ENCODE data around the gene OR4S1.

The OR4S1 gene, protein sequence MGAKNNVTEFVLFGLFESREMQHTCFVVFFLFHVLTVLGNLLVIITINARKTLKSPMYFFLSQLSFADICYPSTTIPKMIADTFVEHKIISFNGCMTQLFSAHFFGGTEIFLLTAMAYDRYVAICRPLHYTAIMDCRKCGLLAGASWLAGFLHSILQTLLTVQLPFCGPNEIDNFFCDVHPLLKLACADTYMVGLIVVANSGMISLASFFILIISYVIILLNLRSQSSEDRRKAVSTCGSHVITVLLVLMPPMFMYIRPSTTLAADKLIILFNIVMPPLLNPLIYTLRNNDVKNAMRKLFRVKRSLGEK

GRCh38 chr11:48305923-48306322 lies at the start of gene OR4S1:
Gene OR4S1 (plus strand): TSS chr11:48306223. CDS start chr11:48306223, 0 bp downstream.
- H3K4me1 ChIP-seq (ENCODE audit: insufficient read depth, low read length) = no peaks in the 10 kb centered on the region
- no peaks in the 10 kb centered on the region for H3K79me2 ChIP-seq (ENCODE audit: insufficient read depth, low read length)
- H3K36me3 ChIP-seq (ENCODE audit: insufficient read depth, low read length) = no peaks in the 10 kb centered on the region
- H3K4me3 ChIP-seq (ENCODE audit: low read depth in 1 of 2, low read length in 2 of 2) = no peak within 1 kb of the TSS
- no peak within 1 kb of the TSS for H3K4me2 ChIP-seq (ENCODE audit: insufficient read depth, low read length)
- no peaks in the 10 kb centered on the region for H4K20me1 ChIP-seq (ENCODE audit: insufficient read depth, low read length)
- TF ChIP-seq, protein P1, sequence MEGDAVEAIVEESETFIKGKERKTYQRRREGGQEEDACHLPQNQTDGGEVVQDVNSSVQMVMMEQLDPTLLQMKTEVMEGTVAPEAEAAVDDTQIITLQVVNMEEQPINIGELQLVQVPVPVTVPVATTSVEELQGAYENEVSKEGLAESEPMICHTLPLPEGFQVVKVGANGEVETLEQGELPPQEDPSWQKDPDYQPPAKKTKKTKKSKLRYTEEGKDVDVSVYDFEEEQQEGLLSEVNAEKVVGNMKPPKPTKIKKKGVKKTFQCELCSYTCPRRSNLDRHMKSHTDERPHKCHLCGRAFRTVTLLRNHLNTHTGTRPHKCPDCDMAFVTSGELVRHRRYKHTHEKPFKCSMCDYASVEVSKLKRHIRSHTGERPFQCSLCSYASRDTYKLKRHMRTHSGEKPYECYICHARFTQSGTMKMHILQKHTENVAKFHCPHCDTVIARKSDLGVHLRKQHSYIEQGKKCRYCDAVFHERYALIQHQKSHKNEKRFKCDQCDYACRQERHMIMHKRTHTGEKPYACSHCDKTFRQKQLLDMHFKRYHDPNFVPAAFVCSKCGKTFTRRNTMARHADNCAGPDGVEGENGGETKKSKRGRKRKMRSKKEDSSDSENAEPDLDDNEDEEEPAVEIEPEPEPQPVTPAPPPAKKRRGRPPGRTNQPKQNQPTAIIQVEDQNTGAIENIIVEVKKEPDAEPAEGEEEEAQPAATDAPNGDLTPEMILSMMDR (IDR thresholded peaks at IDR 0.05; ENCODE audit: borderline replicate concordance, extremely low read depth, low read length, poor library complexity, severe bottlenecking) = no peak
- no peak for TF ChIP-seq EZH2 (IDR thresholded peaks at IDR 0.05; ENCODE audit: borderline replicate concordance, low read depth, low read length, severe bottlenecking)
- DNase-seq = no peak
- H3K9ac ChIP-seq (ENCODE audit: low read depth, low read length) = no peak within 1 kb of the TSS
- no peaks in the 10 kb centered on the region for H3K27me3 ChIP-seq (ENCODE audit: insufficient read depth, low read length, poor library complexity)
- ATAC-seq (ENCODE audit: insufficient read depth, low read depth) = no peak
- H2AFZ ChIP-seq (ENCODE audit: low read depth, low read length) = no peak within 1 kb of the TSS
- no peaks in the 10 kb centered on the region for H3K9me3 ChIP-seq (ENCODE audit: insufficient read depth, low read length, severe bottlenecking)
- no peak within 1 kb of the TSS for H3K27ac ChIP-seq (ENCODE audit: low read length)

- DNase-seq = no peak
- no peaks in the 10 kb centered on the region for H3K4me1 ChIP-seq (ENCODE audit: insufficient read depth, low read length)
- no peak overlapping the region for H3K27ac ChIP-seq (ENCODE audit: low read length)
- no peak overlapping the region for H3K9ac ChIP-seq (ENCODE audit: low read depth, low read length)
- no peak overlapping the region for H3K4me3 ChIP-seq (ENCODE audit: low read depth in 1 of 2, low read length in 2 of 2)
- H3K79me2 ChIP-seq (ENCODE audit: insufficient read depth, low read length) = no peaks in the 10 kb centered on the region
- no peak for ATAC-seq (ENCODE audit: insufficient read depth, low read depth)
- H4K20me1 ChIP-seq (ENCODE audit: insufficient read depth, low read length) = no peaks in the 10 kb centered on the region
- no peaks in the 10 kb centered on the region for H3K36me3 ChIP-seq (ENCODE audit: insufficient read depth, low read length)
- no peaks in the 10 kb centered on the region for H3K9me3 ChIP-seq (ENCODE audit: insufficient read depth, low read length, severe bottlenecking)
- TF ChIP-seq, protein P1 (IDR thresholded peaks at IDR 0.05; ENCODE audit: borderline replicate concordance, extremely low read depth, low read length, poor library complexity, severe bottlenecking) = no peak
- no peak for TF ChIP-seq EZH2 (IDR thresholded peaks at IDR 0.05; ENCODE audit: borderline replicate concordance, low read depth, low read length, severe bottlenecking)
- no peaks in the 10 kb centered on the region for H3K27me3 ChIP-seq (ENCODE audit: insufficient read depth, low read length, poor library complexity)
- H2AFZ ChIP-seq (ENCODE audit: low read depth, low read length) = no peak overlapping the region
- H3K4me2 ChIP-seq (ENCODE audit: insufficient read depth, low read length) = no peak overlapping the region
Measured at GRCh38 chr11:48261600-48261999, 44.4 kb upstream of the OR4S1 start.

GRCh38 chr11:48263423-48263911 lies 42.6 kb upstream of the OR4S1 start, which contains the start of gene OR4X1:
Gene OR4X1 (plus strand): TSS chr11:48263861. CDS start chr11:48263861, 0 bp downstream.
- ATAC-seq (ENCODE audit: insufficient read depth, low read depth) (no peak), DNase-seq (no peak)
- Histone ChIP-seq H3K4me3 (ENCODE audit: low read depth in 1 of 2, low read length in 2 of 2) (no peak within 1 kb of the TSS), H3K4me1 (ENCODE audit: insufficient read depth, low read length) (no peaks in the 10 kb centered on the region), H4K20me1 (ENCODE audit: insufficient read depth, low read length) (no peaks in the 10 kb centered on the region), H2AFZ (ENCODE audit: low read depth, low read length) (no peak within 1 kb of the TSS), H3K27me3 (ENCODE audit: insufficient read depth, low read length, poor library complexity) (no peaks in the 10 kb centered on the region), H3K4me2 (ENCODE audit: insufficient read depth, low read length) (no peak within 1 kb of the TSS), H3K9me3 (ENCODE audit: insufficient read depth, low read length, severe bottlenecking) (no peaks in the 10 kb centered on the region), H3K27ac (ENCODE audit: low read length) (no peak within 1 kb of the TSS), H3K79me2 (ENCODE audit: insufficient read depth, low read length) (no peaks in the 10 kb centered on the region), H3K36me3 (ENCODE audit: insufficient read depth, low read length) (no peaks in the 10 kb centered on the region), H3K9ac (ENCODE audit: low read depth, low read length) (no peak within 1 kb of the TSS)
- no peak for TF ChIP-seq EZH2 (IDR thresholded peaks at IDR 0.05; ENCODE audit: borderline replicate concordance, low read depth, low read length, severe bottlenecking)

GRCh38 chr11:48270621-48271020 lies 35.4 kb upstream of the OR4S1 start:
- no peak overlapping the region for H3K4me2 ChIP-seq (ENCODE audit: insufficient read depth, low read length)

More at GRCh38 chr11:48270621-48271020, 35.4 kb upstream of the OR4S1 start:
- Histone ChIP-seq H3K36me3 (ENCODE audit: insufficient read depth, low read length) (no peaks in the 10 kb centered on the region), H3K27ac (ENCODE audit: low read length) (no peak overlapping the region), H3K9me3 (ENCODE audit: insufficient read depth, low read length, severe bottlenecking) (no peaks in the 10 kb centered on the region), H3K9ac (ENCODE audit: low read depth, low read length) (no peak overlapping the region), H3K4me3 (ENCODE audit: low read depth in 1 of 2, low read length in 2 of 2) (no peak overlapping the region), H3K4me1 (ENCODE audit: insufficient read depth, low read length) (no peaks in the 10 kb centered on the region), H3K79me2 (ENCODE audit: insufficient read depth, low read length) (no peaks in the 10 kb centered on the region), H4K20me1 (ENCODE audit: insufficient read depth, low read length) (no peaks in the 10 kb centered on the region), H3K27me3 (ENCODE audit: insufficient read depth, low read length, poor library complexity) (no peaks in the 10 kb centered on the region), H2AFZ (ENCODE audit: low read depth, low read length) (no peak overlapping the region)
- ATAC-seq (ENCODE audit: insufficient read depth, low read depth) = no peak
- no peak for DNase-seq
- TF ChIP-seq, protein P1 (IDR thresholded peaks at IDR 0.05; ENCODE audit: borderline replicate concordance, extremely low read depth, low read length, poor library complexity, severe bottlenecking) = no peak
- no peak for TF ChIP-seq EZH2 (IDR thresholded peaks at IDR 0.05; ENCODE audit: borderline replicate concordance, low read depth, low read length, severe bottlenecking)

Measured in DND-41 (cell line).